Cardiac muscle cell (in vitro differentiated cells and primary cell): ENCODE data around the gene SLAMF1. TPM values are rescaled to one million over a fixed set of nuclear protein-coding genes. Genes with fewer than 3 reads are reported as not detected.
A peak's percentile ranks its signal among the peaks of the same experiment; 100 is the strongest.
"Not testable (repeated sequence)": the region's sequence is repeated elsewhere in the genome, so short reads cannot be mapped to it uniquely, and the experiment has no call there.

ENCODE experiments used
- DNase-seq, 2 donors: peaks; one replicate each; pipeline versions ENCODE4 v3.0.0 to v3.0.0-alpha.2; 2010 to 2017; ENCODE audit warnings: low read depth in 1 of 2, low spot score in 1 of 2
- H3K27ac ChIP-seq: fragments of 200-600 bp; sonication (generic); 2 replicates; pipeline ENCODE4 v1.5.1; 2016
- H3K27me3 ChIP-seq: fragments of 200-600 bp; sonication (generic); 2 replicates; pipeline ENCODE4 v1.6.0; 2016; ENCODE audit warnings: control low read depth
- H3K36me3 ChIP-seq: fragments of 200-600 bp; sonication (generic); 2 replicates; pipeline ENCODE4 v1.5.1; 2016; ENCODE audit warnings: control low read depth
- H3K4me1 ChIP-seq: fragments of 200-600 bp; sonication (generic); 2 replicates; pipeline ENCODE4 v1.8.1; 2017; ENCODE audit warnings: low read depth, mild to moderate bottlenecking, mixed run types
- H3K4me3 ChIP-seq: fragments of 200-600 bp; sonication (generic); 2 replicates; pipeline ENCODE4 v1.5.1; 2016; ENCODE audit warnings: mild to moderate bottlenecking
- H3K9me3 ChIP-seq: fragments of 200-600 bp; sonication (generic); 2 replicates; pipeline ENCODE4 v1.5.1; 2017; ENCODE audit warnings: low read depth, mild to moderate bottlenecking, control low read depth
- polyA plus RNA-seq: library from polyadenylated mRNA; unstranded; fragments of >200 nt; fragmentation: Nextera tagmentation; extraction: Ambion mirVana; gene quantifications from 2 replicates; pipeline ENCODE4 v1.2.1, GENCODE V29; 2016
- total RNA-seq: library from RNA; depleted of rRNA; stranded (reverse); fragments of >200 nt; gene quantifications from 2 replicates; pipeline ENCODE4 v1.2.3, GENCODE V29; 2016
- TF ChIP-seq, protein P1 (sequence below): IDR thresholded peaks from 2 replicates; pipeline ENCODE4 v1.5.1; 2012; ENCODE audit warnings: low read depth, mild to moderate bottlenecking, low read length

Gene SLAMF1
- total and polyA plus RNA-seq, 2 experiments from 2014 or later: not detected

DNA sequence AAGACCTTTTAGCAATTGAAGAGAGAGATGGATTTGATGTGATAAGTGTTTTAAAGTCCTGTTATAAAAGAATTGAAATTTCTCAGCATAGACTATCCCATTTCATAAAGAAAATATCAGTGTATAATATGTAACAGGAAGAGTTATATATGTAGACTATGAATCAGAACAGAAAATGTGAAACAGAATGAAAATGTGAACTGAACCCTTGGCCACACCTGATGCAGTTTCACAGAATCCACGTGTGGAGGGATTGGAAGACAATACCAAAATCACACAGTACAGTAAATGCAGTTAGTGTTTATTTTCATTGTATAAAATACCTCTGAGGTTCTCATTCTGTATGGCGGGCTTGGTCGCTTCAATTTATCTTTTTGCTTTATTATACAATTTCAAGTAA, 9.9 kb upstream of the SLAMF1 start:
- Histone ChIP-seq H3K27ac (no peak overlapping the region), H3K4me3 (no peak overlapping the region), H3K36me3 (no peaks in the 10 kb centered on the region), H3K9me3 (no peaks in the 10 kb centered on the region), H3K27me3 (peaks cover 14% of the 10 kb centered on the region), H3K4me1 (peaks cover 18% of the 10 kb centered on the region)
- TF ChIP-seq, protein P1, sequence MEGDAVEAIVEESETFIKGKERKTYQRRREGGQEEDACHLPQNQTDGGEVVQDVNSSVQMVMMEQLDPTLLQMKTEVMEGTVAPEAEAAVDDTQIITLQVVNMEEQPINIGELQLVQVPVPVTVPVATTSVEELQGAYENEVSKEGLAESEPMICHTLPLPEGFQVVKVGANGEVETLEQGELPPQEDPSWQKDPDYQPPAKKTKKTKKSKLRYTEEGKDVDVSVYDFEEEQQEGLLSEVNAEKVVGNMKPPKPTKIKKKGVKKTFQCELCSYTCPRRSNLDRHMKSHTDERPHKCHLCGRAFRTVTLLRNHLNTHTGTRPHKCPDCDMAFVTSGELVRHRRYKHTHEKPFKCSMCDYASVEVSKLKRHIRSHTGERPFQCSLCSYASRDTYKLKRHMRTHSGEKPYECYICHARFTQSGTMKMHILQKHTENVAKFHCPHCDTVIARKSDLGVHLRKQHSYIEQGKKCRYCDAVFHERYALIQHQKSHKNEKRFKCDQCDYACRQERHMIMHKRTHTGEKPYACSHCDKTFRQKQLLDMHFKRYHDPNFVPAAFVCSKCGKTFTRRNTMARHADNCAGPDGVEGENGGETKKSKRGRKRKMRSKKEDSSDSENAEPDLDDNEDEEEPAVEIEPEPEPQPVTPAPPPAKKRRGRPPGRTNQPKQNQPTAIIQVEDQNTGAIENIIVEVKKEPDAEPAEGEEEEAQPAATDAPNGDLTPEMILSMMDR: no peak
- DNase-seq: no peak

DNA sequence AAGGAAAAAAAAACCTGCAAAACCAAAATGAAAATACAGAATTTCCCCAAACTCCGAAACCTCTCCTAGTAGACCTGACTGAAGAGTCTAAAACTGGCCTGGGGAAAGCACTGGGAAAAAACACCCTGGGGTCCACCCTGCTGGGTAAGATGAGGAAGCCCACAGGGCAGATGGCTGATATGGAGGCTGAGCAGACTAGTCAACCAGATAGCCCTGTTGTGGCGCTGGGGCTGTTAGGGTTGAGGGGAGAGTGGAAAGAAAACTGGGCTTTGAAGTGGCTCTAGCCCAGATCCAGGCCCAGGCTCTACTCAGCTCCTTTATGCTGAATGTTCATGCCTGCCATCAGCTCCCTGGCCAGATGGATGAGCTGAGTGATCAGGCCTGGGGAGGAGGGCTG, 6.8 kb upstream of the SLAMF1 start:
- no peak overlapping the region for H3K4me3 ChIP-seq
- TF ChIP-seq, protein P1: no peak
- H3K4me1 ChIP-seq: peaks cover 31% of the 10 kb centered on the region
- no peak overlapping the region for H3K27ac ChIP-seq
- no peaks in the 10 kb centered on the region for H3K9me3 ChIP-seq
- H3K36me3 ChIP-seq: no peaks in the 10 kb centered on the region
- H3K27me3 ChIP-seq: peaks cover 14% of the 10 kb centered on the region
- DNase-seq: no peak

DNA sequence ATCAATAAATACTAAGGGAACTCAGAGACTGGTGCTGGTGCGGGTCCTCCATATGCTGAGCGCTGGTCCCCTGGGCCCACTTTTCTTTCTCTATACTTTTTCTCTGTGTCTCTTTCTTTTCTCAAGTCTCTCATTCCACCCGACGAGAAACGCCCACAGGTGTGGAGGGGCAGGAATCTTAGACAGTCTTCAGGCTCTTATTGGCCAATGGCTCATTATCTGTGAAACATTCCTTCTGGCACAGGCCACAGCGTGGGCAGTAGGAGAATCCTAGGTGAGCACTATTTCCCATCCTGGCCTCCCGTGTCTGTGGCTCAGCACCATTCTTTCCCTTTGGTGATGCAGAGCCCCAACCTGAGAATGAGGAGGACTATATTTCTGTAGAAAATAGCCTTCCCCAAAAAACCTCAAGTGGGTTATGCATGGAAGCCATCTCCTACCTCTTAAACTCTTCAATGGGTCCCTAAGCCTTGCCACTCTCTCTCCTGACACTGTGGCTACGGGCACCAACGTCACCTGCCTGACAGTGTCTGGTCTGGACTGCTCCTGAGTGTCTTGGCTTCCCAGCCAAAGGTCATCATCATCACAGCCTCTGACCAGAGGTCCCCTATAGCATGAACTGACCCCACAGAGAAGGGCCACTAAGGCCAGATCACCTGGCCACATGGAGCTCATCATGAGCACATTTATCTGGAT, 6.2 kb upstream of the SLAMF1 start:
- Histone ChIP-seq H3K4me3 (no peak overlapping the region), H3K36me3 (no peaks in the 10 kb centered on the region), H3K4me1 (peaks cover 29% of the 10 kb centered on the region), H3K27me3 (peaks cover 14% of the 10 kb centered on the region), H3K9me3 (no peaks in the 10 kb centered on the region), H3K27ac (no peak overlapping the region)
- DNase-seq: no peak
- TF ChIP-seq, protein P1: no peak

DNA sequence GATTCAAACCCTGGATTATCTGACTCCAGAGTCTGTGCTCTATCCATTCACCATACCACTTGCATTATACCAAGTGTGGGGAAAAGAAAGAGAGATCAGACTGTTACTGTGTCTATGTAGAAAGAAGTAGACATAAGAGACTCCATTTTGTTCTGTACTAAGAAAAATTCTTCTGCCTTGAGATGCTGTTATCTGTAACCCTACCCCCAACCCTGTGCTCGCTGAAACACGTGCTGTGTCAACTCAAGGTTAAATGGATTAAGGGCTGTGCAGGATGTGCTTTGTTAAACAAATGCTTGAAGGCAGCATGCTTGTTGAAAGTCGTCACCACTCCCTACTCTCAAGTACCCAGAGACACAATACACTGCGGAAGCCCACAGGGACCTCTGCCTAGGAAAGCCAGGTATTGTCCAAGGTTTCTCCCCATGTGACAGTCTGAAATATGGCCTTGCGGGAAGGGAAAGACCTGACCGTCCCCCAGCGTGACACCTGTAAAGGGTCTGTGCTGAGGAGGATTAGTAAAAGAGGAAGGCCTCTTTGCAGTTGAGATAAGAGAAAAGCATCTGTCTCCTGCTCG, 5.3 kb upstream of the SLAMF1 start:
- H3K9me3 ChIP-seq, H3K36me3 ChIP-seq, H3K4me3 ChIP-seq, H3K27ac ChIP-seq: not testable (repeated sequence)
- peaks cover 14% of the 10 kb centered on the region for H3K27me3 ChIP-seq
- H3K4me1 ChIP-seq: peaks cover 24% of the 10 kb centered on the region
- peak; percentile 18 to 55 for DNase-seq

DNA sequence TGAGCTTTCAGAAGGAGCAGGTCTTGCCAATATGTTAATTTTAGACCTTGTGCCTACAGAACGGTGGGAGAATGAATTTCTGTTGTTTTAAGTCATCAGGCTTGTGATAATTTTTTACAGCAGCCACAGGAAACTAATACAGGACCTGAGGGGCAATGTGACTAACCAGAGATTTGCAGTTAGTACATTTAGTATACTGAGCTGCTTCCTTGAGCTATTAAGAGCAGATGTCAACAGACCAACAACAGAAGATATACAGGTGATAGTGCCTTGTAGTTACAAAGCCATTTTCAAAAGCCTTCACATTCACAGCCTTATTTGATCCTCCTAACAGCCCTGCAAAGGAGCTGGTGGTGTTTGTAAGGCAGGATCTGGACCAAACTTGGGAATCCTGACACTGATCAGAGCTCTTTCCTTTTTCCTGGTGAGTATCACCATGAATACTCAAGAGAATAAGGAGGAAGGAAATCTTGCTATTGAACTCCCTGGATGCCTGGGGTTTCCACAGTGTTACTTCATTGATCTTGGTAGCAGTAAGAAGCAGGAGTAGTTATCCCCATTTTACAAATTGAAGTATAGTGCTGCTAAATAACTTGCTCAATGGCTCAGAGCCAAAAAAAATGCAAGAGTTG, 4.7 kb upstream of the SLAMF1 start:
- Histone ChIP-seq H3K27ac (no peak overlapping the region), H3K36me3 (no peaks in the 10 kb centered on the region), H3K4me3 (no peak overlapping the region), H3K4me1 (peaks cover 24% of the 10 kb centered on the region), H3K27me3 (peaks cover 18% of the 10 kb centered on the region), H3K9me3 (no peaks in the 10 kb centered on the region)
- no peak for DNase-seq
- TF ChIP-seq, protein P1: no peak

DNA sequence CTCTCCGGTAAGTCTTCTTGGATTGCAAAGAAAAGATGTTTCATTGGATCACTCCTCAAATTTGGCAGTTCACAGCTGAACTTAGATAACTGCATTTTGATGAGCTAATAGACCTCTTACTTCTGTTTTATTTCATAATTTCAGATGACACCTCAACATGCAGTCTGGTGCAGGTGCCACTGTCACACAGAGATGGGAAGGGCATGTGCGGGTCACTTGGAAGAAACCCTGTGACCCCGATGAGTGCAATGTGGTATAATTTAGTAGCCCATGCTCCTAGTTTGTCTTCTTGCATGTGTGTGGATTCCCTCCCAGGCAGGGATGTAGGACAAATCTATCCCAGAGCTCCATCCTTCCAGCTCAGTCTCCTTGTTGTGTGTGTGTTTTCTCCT, 481 bp upstream of the SLAMF1 start:
- H3K27ac ChIP-seq: no peak overlapping the region
- H3K36me3 ChIP-seq: no peaks in the 10 kb centered on the region
- TF ChIP-seq, protein P1: no peak

More for the DNA sequence above, 481 bp upstream of the SLAMF1 start:
- H3K4me1 ChIP-seq: peaks cover 18% of the 10 kb centered on the region
- no peak for DNase-seq
- H3K9me3 ChIP-seq: no peaks in the 10 kb centered on the region
- no peak overlapping the region for H3K4me3 ChIP-seq
- H3K27me3 ChIP-seq: peaks cover 6% of the 10 kb centered on the region
